GM12872 (cell line): Measurements from ENCODE around the gene LYZL1.

Source experiments
- CTCF ChIP-seq: IDR thresholded peaks from 3 replicates; pipeline ENCODE4 v1.5.1; 2011; ENCODE audit warnings: low read depth, mild to moderate bottlenecking, low read length, moderate library complexity; ENCODE audit not compliant: insufficient read depth

The LYZL1 gene

GRCh38 chr10:29245476-29245875 is 43.4 kb upstream of the LYZL1 start:
- no peak for TF ChIP-seq CTCF

GRCh38 chr10:29246449-29246848 is 42.4 kb upstream of the LYZL1 start:
- TF ChIP-seq CTCF: no peak

GRCh38 chr10:29248158-29248557 is 40.7 kb upstream of the LYZL1 start:
- no peak for TF ChIP-seq CTCF

GRCh38 chr10:29249018-29249417 is 39.9 kb upstream of the LYZL1 start:
- TF ChIP-seq CTCF: no peak

GRCh38 chr10:29250066-29250465 is 38.8 kb upstream of the LYZL1 start:
- no peak for TF ChIP-seq CTCF

GRCh38 chr10:29252811-29253689 is 35.8 kb upstream of the LYZL1 start:
- no peak for TF ChIP-seq CTCF

- no peak for TF ChIP-seq CTCF
These were observed 35.2 kb upstream of the LYZL1 start for GRCh38 chr10:29253690-29254029.
